Right forelimb (tissue), 1 donor: ENCODE measurements around the gene NKX1-1.

Experiments
- DNase-seq: peaks from one replicate; pipeline ENCODE4 v3.0.0-alpha.2; 2018

NKX1-1 gene

GRCh38 chr4:1416051-1416947 is 10.1 kb upstream of the NKX1-1 start:
- DNase-seq, result peak; percentile 31

GRCh38 chr4:1415681-1415981 is 9.4 kb upstream of the NKX1-1 start:
- DNase-seq, result no peak

GRCh38 chr4:1414831-1415680 is 8.8 kb upstream of the NKX1-1 start:
- DNase-seq, result peak; percentile 15

GRCh38 chr4:1413687-1414479 is 7.6 kb upstream of the NKX1-1 start:
- DNase-seq, result peak; percentile 21

GRCh38 chr4:1413204-1413663 is 7.0 kb upstream of the NKX1-1 start:
- peak; percentile 21 for DNase-seq

GRCh38 chr4:1412376-1413203 is 6.3 kb upstream of the NKX1-1 start:
- peak; percentile 15 for DNase-seq

- peak; percentile 24 for DNase-seq
These were observed 5.5 kb upstream of the NKX1-1 start for GRCh38 chr4:1411436-1412375.

- peak; percentile 87 for DNase-seq
These were observed 4.5 kb upstream of the NKX1-1 start for GRCh38 chr4:1410491-1411325.

- DNase-seq, result peak; percentile 21
These were observed 3.5 kb upstream of the NKX1-1 start for GRCh38 chr4:1409491-1410425.

- peak; percentile 32 for DNase-seq
These were observed 2.8 kb upstream of the NKX1-1 start for GRCh38 chr4:1409079-1409478.

GRCh38 chr4:1408418-1408817 is 2.2 kb upstream of the NKX1-1 start:
- DNase-seq, result no peak

GRCh38 chr4:1407657-1408333 is 1.6 kb upstream of the NKX1-1 start:
- peak; percentile 29 for DNase-seq

- peak; percentile 20 for DNase-seq
These were observed 877 bp upstream of the NKX1-1 start for GRCh38 chr4:1406981-1407656.

GRCh38 chr4:1405636-1406393 is 427 bp downstream of the NKX1-1 start:
- DNase-seq, result peak; percentile 26

GRCh38 chr4:1405254-1405635 is 997 bp downstream of the NKX1-1 start:
- peak; percentile 29 for DNase-seq

GRCh38 chr4:1404573-1405253 is 1.5 kb downstream of the NKX1-1 start:
- DNase-seq, result peak; percentile 18
